ENCODE measurements around the gene TSG101.
A peak's percentile ranks its signal among the peaks of the same experiment; 100 is the strongest.

The TSG101 gene

DNA sequence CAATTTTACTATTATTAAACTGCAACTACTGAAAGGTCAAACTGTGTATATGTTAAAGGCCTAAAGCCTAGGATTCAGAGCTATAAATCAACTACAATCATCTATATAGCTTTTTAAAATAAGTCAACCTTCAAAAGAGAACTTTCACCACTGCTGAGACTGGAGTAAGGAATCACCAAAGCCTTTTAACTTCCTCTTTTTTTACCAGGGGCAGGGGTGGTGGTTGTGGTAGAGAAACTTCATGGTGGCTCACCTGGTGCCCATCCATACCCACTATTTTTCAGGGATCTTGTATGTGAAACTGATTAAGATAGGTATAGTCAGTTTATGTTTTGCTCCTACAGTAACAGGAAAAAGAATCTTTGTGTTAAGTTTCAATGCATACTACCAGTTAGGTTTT lies 31.5 kb downstream of the TSG101 start:
- no peaks in the 10 kb centered on the region for H3K27me3 ChIP-seq (ENCODE audit: control insufficient read depth in 1 of 2, insufficient read depth in 2 of 2, low read length in 2 of 2)
- H3K36me3 ChIP-seq (ENCODE audit: control insufficient read depth in 1 of 2, insufficient read depth in 2 of 2, low read length in 2 of 2) = peaks cover 0 to 29% of the 10 kb centered on the region in 2 donors
- H3K9me3 ChIP-seq (ENCODE audit: control insufficient read depth in 1 of 2, low read length in 2 of 2) = no peaks in the 10 kb centered on the region
- H3K4me3 ChIP-seq (ENCODE audit: low read depth in 1 of 2, low read length in 2 of 2) = no peak overlapping the region
- no peak overlapping the region for H3K27ac ChIP-seq (ENCODE audit: low read depth, low read length)
- peaks cover 20 to 31% of the 10 kb centered on the region in 2 donors for H3K4me1 ChIP-seq (ENCODE audit: control insufficient read depth in 1 of 2, insufficient read depth in 2 of 2, low read length in 2 of 2)
- no peak overlapping the region for H3K9ac ChIP-seq (ENCODE audit: low read depth in 1 of 2, low read length in 2 of 2)

DNA sequence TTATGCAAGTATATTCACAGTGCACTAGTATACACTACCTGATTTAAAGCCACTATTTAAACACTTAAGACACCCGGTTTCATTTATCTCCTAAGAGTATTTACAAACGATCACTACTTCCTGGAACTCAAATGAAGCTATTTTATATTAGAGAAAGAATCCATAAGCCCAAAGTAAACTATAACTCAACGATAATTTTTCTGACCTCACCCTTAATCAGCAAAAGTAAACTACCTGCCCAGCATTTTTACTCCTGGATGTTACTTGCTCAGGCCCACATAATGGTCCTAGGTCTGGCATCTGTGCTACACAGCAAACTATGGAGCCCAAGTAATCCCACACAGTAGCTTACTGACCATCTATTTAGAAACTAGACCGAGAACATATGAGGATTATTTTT lies 33.4 kb downstream of the TSG101 start:
- Histone ChIP-seq H3K9me3 (ENCODE audit: control insufficient read depth in 1 of 2, low read length in 2 of 2) (no peaks in the 10 kb centered on the region), H3K4me3 (ENCODE audit: low read depth in 1 of 2, low read length in 2 of 2) (no peak overlapping the region), H3K27ac (ENCODE audit: low read depth, low read length) (no peak overlapping the region), H3K27me3 (ENCODE audit: control insufficient read depth in 1 of 2, insufficient read depth in 2 of 2, low read length in 2 of 2) (no peaks in the 10 kb centered on the region), H3K4me1 (ENCODE audit: control insufficient read depth in 1 of 2, insufficient read depth in 2 of 2, low read length in 2 of 2) (peaks cover 23 to 31% of the 10 kb centered on the region in 2 donors), H3K9ac (ENCODE audit: low read depth in 1 of 2, low read length in 2 of 2) (no peak overlapping the region), H3K36me3 (ENCODE audit: control insufficient read depth in 1 of 2, insufficient read depth in 2 of 2, low read length in 2 of 2) (peaks cover 3 to 18% of the 10 kb centered on the region in 2 donors)

DNA sequence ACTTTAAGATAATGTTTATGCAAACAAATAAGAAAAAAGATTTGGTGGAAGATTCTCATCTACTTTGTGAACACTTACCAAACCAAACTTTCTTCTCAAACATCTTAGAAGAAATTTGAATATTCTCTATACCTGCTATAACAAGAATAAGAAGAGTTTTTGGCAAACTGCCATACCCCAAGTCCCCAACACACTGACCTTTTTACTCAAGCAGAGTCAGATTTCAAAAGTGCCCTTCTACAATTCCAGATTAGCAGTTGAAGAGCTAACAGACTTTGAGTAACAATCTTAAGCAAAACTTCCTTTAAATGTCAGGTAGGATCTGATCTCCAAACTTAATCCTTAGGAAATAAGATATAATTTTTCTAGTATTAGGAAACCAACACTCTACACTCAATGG lies 33.9 kb downstream of the TSG101 start:
- Histone ChIP-seq H3K27ac (ENCODE audit: low read depth, low read length) (no peak overlapping the region), H3K4me1 (ENCODE audit: control insufficient read depth in 1 of 2, insufficient read depth in 2 of 2, low read length in 2 of 2) (peaks cover 23 to 31% of the 10 kb centered on the region in 2 donors), H3K9me3 (ENCODE audit: control insufficient read depth in 1 of 2, low read length in 2 of 2) (no peaks in the 10 kb centered on the region), H3K36me3 (ENCODE audit: control insufficient read depth in 1 of 2, insufficient read depth in 2 of 2, low read length in 2 of 2) (peaks cover 3 to 18% of the 10 kb centered on the region in 2 donors), H3K4me3 (ENCODE audit: low read depth in 1 of 2, low read length in 2 of 2) (no peak overlapping the region), H3K27me3 (ENCODE audit: control insufficient read depth in 1 of 2, insufficient read depth in 2 of 2, low read length in 2 of 2) (no peaks in the 10 kb centered on the region), H3K9ac (ENCODE audit: low read depth in 1 of 2, low read length in 2 of 2) (no peak overlapping the region)

DNA sequence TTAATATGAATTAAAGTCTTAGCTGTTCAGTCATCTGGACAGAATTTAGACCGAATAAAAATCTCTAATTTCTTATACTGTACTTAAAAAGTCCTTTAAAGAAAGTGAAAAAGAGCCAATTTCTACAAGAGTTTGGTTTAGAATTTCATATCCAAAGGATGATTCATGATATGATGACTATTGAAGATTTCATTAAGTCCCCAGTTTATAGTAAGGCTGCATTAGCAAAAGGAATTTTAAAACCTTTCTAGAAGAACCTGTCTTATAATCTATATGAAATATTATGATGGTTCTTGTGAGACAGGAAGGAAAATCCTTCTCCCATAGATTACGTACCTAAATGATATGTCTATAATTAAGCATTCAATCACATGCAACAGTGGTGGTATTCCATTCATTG lies 34.8 kb downstream of the TSG101 start:
- Histone ChIP-seq H3K9ac (ENCODE audit: low read depth in 1 of 2, low read length in 2 of 2) (no peak overlapping the region), H3K27ac (ENCODE audit: low read depth, low read length) (no peak overlapping the region), H3K27me3 (ENCODE audit: control insufficient read depth in 1 of 2, insufficient read depth in 2 of 2, low read length in 2 of 2) (no peaks in the 10 kb centered on the region), H3K36me3 (ENCODE audit: control insufficient read depth in 1 of 2, insufficient read depth in 2 of 2, low read length in 2 of 2) (peaks cover 3 to 18% of the 10 kb centered on the region in 2 donors), H3K9me3 (ENCODE audit: control insufficient read depth in 1 of 2, low read length in 2 of 2) (no peaks in the 10 kb centered on the region), H3K4me3 (ENCODE audit: low read depth in 1 of 2, low read length in 2 of 2) (no peak overlapping the region), H3K4me1 (ENCODE audit: control insufficient read depth in 1 of 2, insufficient read depth in 2 of 2, low read length in 2 of 2) (peaks cover 23 to 31% of the 10 kb centered on the region in 2 donors)

DNA sequence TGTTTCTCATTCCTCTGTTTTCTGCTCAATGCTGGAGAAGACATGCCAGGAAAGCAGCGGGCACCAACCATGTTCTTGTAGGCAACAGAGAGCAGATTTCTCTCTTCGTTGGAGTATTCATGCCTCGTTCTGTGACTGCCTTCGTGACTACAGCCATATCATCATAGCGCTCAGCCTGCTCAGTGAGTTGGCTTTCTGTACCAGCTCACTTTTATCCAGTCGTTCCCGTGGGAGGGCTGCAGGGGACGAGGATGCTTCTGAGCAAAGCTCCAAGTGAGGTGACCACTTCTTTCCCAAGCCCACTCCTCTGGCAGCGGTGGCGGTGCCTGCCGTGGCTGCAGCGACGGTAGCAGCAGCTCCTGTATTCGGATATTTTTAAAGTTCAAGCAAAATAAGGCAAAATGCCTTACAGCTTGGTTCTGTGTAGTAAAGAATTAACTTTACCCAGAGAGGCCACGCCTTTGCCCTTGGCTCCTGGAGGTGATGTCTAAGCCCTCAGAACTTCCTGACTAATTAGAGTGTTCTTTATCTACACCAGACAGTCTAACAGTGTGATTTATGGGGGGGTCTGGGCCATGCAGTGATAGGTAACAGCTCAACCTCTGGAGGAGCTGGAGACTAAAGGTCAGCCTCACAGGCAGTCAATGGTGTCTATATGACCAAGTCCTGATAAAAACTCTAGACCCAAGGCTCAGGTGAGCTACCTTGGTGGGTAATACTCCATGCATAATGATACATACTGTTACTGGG lies 35.8 kb downstream of the TSG101 start:
- H3K9ac ChIP-seq (ENCODE audit: low read depth in 1 of 2, low read length in 2 of 2) = no peak overlapping the region
- peak overlapping the region; percentile 40 to 61 for H3K4me3 ChIP-seq (ENCODE audit: low read depth in 1 of 2, low read length in 2 of 2)
- no peaks in the 10 kb centered on the region for H3K9me3 ChIP-seq (ENCODE audit: control insufficient read depth in 1 of 2, low read length in 2 of 2)
- H3K27ac ChIP-seq (ENCODE audit: low read depth, low read length) = no peak overlapping the region
- H3K4me1 ChIP-seq (ENCODE audit: control insufficient read depth in 1 of 2, insufficient read depth in 2 of 2, low read length in 2 of 2) = peaks cover 23 to 31% of the 10 kb centered on the region in 2 donors
- H3K36me3 ChIP-seq (ENCODE audit: control insufficient read depth in 1 of 2, insufficient read depth in 2 of 2, low read length in 2 of 2) = peaks cover 3 to 19% of the 10 kb centered on the region in 2 donors
- no peaks in the 10 kb centered on the region for H3K27me3 ChIP-seq (ENCODE audit: control insufficient read depth in 1 of 2, insufficient read depth in 2 of 2, low read length in 2 of 2)

DNA sequence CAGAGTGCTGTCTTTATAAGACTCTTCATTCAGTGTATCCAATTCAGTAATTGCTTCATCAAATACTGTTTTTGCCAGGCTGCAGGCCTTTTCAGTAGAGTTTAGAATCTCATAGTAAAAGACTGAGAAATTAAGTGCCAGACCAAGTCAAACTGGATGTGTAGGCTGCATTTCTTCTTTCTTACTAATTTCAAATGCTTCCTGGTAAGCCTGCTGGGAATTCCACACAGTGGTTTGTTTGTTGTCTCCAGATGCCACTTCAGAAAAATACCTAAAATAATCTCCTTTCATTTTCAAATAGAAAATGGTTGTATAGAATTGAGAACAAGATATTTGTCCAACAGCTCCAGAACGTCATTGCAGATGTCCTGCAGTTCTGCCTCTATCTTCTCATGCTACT lies 36.4 kb downstream of the TSG101 start:
- Histone ChIP-seq H3K36me3 (ENCODE audit: control insufficient read depth in 1 of 2, insufficient read depth in 2 of 2, low read length in 2 of 2) (peaks cover 3 to 19% of the 10 kb centered on the region in 2 donors), H3K27ac (ENCODE audit: low read depth, low read length) (no peak overlapping the region), H3K9ac (ENCODE audit: low read depth in 1 of 2, low read length in 2 of 2) (no peak overlapping the region)

DNA sequence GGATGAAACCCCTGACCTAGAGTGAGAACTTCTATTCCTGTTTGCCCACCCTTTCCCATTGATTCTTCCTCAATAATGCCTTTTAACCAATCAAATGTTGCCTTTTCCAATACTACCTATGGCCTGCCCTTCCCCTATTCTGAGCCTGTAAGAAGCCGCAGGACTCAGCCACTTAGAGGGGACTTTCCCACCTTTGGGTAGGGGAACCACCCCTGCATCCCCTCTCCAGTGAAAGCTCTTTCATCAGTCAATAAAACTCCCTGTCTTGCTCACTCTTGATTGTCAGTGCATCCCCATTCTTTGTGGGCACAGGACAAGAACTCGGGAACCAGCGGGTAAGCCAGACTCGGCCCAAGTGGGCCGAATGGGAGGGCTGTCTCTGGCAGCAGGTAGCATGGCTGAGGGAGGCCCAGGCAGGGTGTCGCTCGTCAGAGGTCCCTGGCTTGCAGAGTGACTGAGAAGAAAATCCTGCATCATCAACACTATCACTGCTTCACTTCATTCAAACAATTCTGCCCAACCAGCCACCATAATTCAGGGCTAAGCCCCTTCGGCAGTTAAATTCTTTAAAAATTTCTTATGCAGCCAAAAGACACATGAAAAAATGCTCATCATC lies 40.7 kb downstream of the TSG101 start:
- no peaks in the 10 kb centered on the region for H3K27me3 ChIP-seq (ENCODE audit: control insufficient read depth in 1 of 2, insufficient read depth in 2 of 2, low read length in 2 of 2)
- peaks cover 25 to 47% of the 10 kb centered on the region in 2 donors for H3K36me3 ChIP-seq (ENCODE audit: control insufficient read depth in 1 of 2, insufficient read depth in 2 of 2, low read length in 2 of 2)
- no peaks in the 10 kb centered on the region for H3K9me3 ChIP-seq (ENCODE audit: control insufficient read depth in 1 of 2, low read length in 2 of 2)
- H3K4me3 ChIP-seq (ENCODE audit: low read depth in 1 of 2, low read length in 2 of 2) = no peak overlapping the region
- H3K4me1 ChIP-seq (ENCODE audit: control insufficient read depth in 1 of 2, insufficient read depth in 2 of 2, low read length in 2 of 2) = peaks cover 7 to 11% of the 10 kb centered on the region in 2 donors
- H3K27ac ChIP-seq (ENCODE audit: low read depth, low read length) = no peak overlapping the region
- H3K9ac ChIP-seq (ENCODE audit: low read depth in 1 of 2, low read length in 2 of 2) = no peak overlapping the region

More for the DNA sequence above, 36.4 kb downstream of the TSG101 start:
- H3K4me3 ChIP-seq (ENCODE audit: low read depth in 1 of 2, low read length in 2 of 2) = peak overlapping the region; percentile 40 to 61
- peaks cover 23 to 31% of the 10 kb centered on the region in 2 donors for H3K4me1 ChIP-seq (ENCODE audit: control insufficient read depth in 1 of 2, insufficient read depth in 2 of 2, low read length in 2 of 2)
- no peaks in the 10 kb centered on the region for H3K27me3 ChIP-seq (ENCODE audit: control insufficient read depth in 1 of 2, insufficient read depth in 2 of 2, low read length in 2 of 2)
- H3K9me3 ChIP-seq (ENCODE audit: control insufficient read depth in 1 of 2, low read length in 2 of 2) = no peaks in the 10 kb centered on the region

DNA sequence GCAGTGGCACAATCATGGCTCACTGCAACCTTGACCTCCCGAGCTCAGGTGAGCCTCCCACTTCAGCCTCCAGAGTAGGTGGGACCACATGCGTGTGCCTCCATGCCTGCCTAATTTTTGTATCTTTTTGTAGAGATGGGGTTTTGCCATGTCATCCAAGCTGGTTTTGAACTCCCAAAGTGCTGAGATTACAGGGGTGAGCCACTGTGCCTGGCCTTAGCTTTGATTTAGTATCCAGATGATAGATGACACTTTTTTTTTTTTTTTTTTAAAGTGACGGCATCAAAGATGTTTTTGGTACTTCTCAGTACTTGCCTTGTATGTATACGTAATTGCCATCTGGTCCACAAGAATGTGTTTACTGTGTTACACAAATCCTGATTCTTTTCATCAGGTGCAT lies 47.7 kb downstream of the TSG101 start:
- H3K4me1 ChIP-seq (ENCODE audit: control insufficient read depth in 1 of 2, insufficient read depth in 2 of 2, low read length in 2 of 2) = no peaks in the 10 kb centered on the region
- no peaks in the 10 kb centered on the region for H3K9me3 ChIP-seq (ENCODE audit: control insufficient read depth in 1 of 2, low read length in 2 of 2)
- H3K36me3 ChIP-seq (ENCODE audit: control insufficient read depth in 1 of 2, insufficient read depth in 2 of 2, low read length in 2 of 2) = peaks cover 52 to 65% of the 10 kb centered on the region in 2 donors

DNA sequence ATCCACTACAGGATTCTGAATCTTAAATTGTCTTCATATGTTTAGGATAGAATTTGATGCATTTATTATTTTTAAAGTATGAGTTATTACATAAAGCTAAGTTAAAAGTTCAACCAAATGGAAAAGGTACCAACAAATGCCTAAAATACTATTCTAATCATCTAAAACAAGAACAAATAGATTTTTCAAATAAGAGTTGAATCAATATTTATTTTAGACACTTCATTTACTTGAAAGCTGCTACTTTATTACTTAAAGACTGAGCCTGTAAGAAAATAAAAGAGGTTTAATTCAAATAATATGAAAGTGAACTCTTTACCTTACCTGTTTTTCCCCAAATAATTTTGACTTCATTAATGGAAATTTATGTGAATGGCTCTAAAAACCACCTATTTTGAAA lies 54.2 kb downstream of the TSG101 start:
- H3K27me3 ChIP-seq (ENCODE audit: control insufficient read depth in 1 of 2, insufficient read depth in 2 of 2, low read length in 2 of 2) = no peaks in the 10 kb centered on the region
- H3K36me3 ChIP-seq (ENCODE audit: control insufficient read depth in 1 of 2, insufficient read depth in 2 of 2, low read length in 2 of 2) = peaks cover 7 to 15% of the 10 kb centered on the region in 2 donors

More for the DNA sequence above, 47.7 kb downstream of the TSG101 start:
- no peak overlapping the region for H3K27ac ChIP-seq (ENCODE audit: low read depth, low read length)
- no peaks in the 10 kb centered on the region for H3K27me3 ChIP-seq (ENCODE audit: control insufficient read depth in 1 of 2, insufficient read depth in 2 of 2, low read length in 2 of 2)
- no peak overlapping the region for H3K9ac ChIP-seq (ENCODE audit: low read depth in 1 of 2, low read length in 2 of 2)
- H3K4me3 ChIP-seq (ENCODE audit: low read depth in 1 of 2, low read length in 2 of 2) = no peak overlapping the region

DNA sequence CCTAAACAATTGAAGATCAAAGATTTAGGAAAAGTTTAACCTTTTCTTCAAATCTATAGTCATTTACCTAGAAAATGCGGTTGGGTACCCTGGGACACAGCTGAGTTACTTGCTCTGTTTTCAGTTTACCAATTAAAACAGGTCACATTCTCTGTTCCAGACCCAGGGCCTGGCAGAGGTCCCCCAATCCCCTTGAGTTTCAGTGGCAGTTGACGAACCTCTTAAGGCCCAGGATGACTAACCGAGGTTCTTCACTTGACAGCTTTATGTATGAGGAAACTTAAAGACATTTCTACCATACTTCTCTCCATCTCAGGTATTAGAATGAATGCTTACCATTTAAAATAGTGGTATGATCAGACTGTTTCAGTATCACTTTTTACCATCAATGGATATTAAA lies 54.7 kb downstream of the TSG101 start:
- H3K27me3 ChIP-seq (ENCODE audit: control insufficient read depth in 1 of 2, insufficient read depth in 2 of 2, low read length in 2 of 2) = no peaks in the 10 kb centered on the region
- no peak overlapping the region for H3K9ac ChIP-seq (ENCODE audit: low read depth in 1 of 2, low read length in 2 of 2)
- H3K9me3 ChIP-seq (ENCODE audit: control insufficient read depth in 1 of 2, low read length in 2 of 2) = no peaks in the 10 kb centered on the region
- no peaks in the 10 kb centered on the region for H3K4me1 ChIP-seq (ENCODE audit: control insufficient read depth in 1 of 2, insufficient read depth in 2 of 2, low read length in 2 of 2)
- no peak overlapping the region for H3K4me3 ChIP-seq (ENCODE audit: low read depth in 1 of 2, low read length in 2 of 2)
- peaks cover 7 to 12% of the 10 kb centered on the region in 2 donors for H3K36me3 ChIP-seq (ENCODE audit: control insufficient read depth in 1 of 2, insufficient read depth in 2 of 2, low read length in 2 of 2)
- no peak overlapping the region for H3K27ac ChIP-seq (ENCODE audit: low read depth, low read length)

More for the DNA sequence above, 54.2 kb downstream of the TSG101 start:
- H3K9me3 ChIP-seq (ENCODE audit: control insufficient read depth in 1 of 2, low read length in 2 of 2) = no peaks in the 10 kb centered on the region
- no peak overlapping the region for H3K27ac ChIP-seq (ENCODE audit: low read depth, low read length)
- H3K4me1 ChIP-seq (ENCODE audit: control insufficient read depth in 1 of 2, insufficient read depth in 2 of 2, low read length in 2 of 2) = no peaks in the 10 kb centered on the region
- H3K9ac ChIP-seq (ENCODE audit: low read depth in 1 of 2, low read length in 2 of 2) = no peak overlapping the region
- H3K4me3 ChIP-seq (ENCODE audit: low read depth in 1 of 2, low read length in 2 of 2) = no peak overlapping the region
